Rectal smooth muscle tissue (tissue), 1 donor: ENCODE measurements around the gene C1orf50.
"Not testable (repeated sequence)": the region's sequence is repeated elsewhere in the genome, so short reads cannot be mapped to it uniquely, and the experiment has no call there.

Experiments used
- H3K27ac ChIP-seq: one replicate; pipeline ENCODE4 v1.7.0; 2013; ENCODE audit warnings: low read depth, low read length, inconsistent platforms
- H3K27me3 ChIP-seq: one replicate; pipeline ENCODE4 v1.7.0; 2013; ENCODE audit warnings: low read length; ENCODE audit not compliant: control insufficient read depth, insufficient read depth
- H3K36me3 ChIP-seq: one replicate; pipeline ENCODE4 v1.7.0; 2013; ENCODE audit warnings: low read length; ENCODE audit not compliant: control insufficient read depth, insufficient read depth
- H3K4me1 ChIP-seq: one replicate; pipeline ENCODE4 v1.7.0; 2013; ENCODE audit warnings: low read length; ENCODE audit not compliant: control insufficient read depth, insufficient read depth
- H3K4me3 ChIP-seq: one replicate; pipeline ENCODE4 v1.7.0; 2013; ENCODE audit warnings: low read length
- H3K9ac ChIP-seq: one replicate; pipeline ENCODE4 v1.7.0; 2013; ENCODE audit warnings: low read length

The C1orf50 gene

GRCh38 chr1:42797979-42798378 is 30.9 kb downstream of the C1orf50 start:
- no peak overlapping the region for H3K27ac ChIP-seq
- no peaks in the 10 kb centered on the region for H3K36me3 ChIP-seq
- H3K9ac ChIP-seq: no peak overlapping the region
- H3K4me1 ChIP-seq: no peaks in the 10 kb centered on the region
- no peak overlapping the region for H3K4me3 ChIP-seq
- H3K27me3 ChIP-seq: no peaks in the 10 kb centered on the region

- no peaks in the 10 kb centered on the region for H3K36me3 ChIP-seq
- H3K9ac ChIP-seq: no peak overlapping the region
- H3K4me1 ChIP-seq: no peaks in the 10 kb centered on the region
- no peaks in the 10 kb centered on the region for H3K27me3 ChIP-seq
- no peak overlapping the region for H3K4me3 ChIP-seq
- H3K27ac ChIP-seq: no peak overlapping the region
These were observed 34.9 kb downstream of the C1orf50 start for GRCh38 chr1:42801832-42802473.

GRCh38 chr1:42806171-42806570 is 39.1 kb downstream of the C1orf50 start:
- no peaks in the 10 kb centered on the region for H3K27me3 ChIP-seq
- no peak overlapping the region for H3K27ac ChIP-seq
- H3K36me3 ChIP-seq: no peaks in the 10 kb centered on the region
- H3K4me1 ChIP-seq: no peaks in the 10 kb centered on the region
- no peak overlapping the region for H3K4me3 ChIP-seq
- no peak overlapping the region for H3K9ac ChIP-seq

- no peaks in the 10 kb centered on the region for H3K36me3 ChIP-seq
- H3K27ac ChIP-seq: no peak overlapping the region
- H3K27me3 ChIP-seq: no peaks in the 10 kb centered on the region
- H3K4me3 ChIP-seq: no peak overlapping the region
- no peaks in the 10 kb centered on the region for H3K4me1 ChIP-seq
- no peak overlapping the region for H3K9ac ChIP-seq
These were observed 39.5 kb downstream of the C1orf50 start for GRCh38 chr1:42806593-42806992.

- no peak overlapping the region for H3K9ac ChIP-seq
- H3K36me3 ChIP-seq: no peaks in the 10 kb centered on the region
- H3K4me1 ChIP-seq: no peaks in the 10 kb centered on the region
- H3K4me3 ChIP-seq: no peak overlapping the region
- no peaks in the 10 kb centered on the region for H3K27me3 ChIP-seq
- H3K27ac ChIP-seq: no peak overlapping the region
These were observed 40.1 kb downstream of the C1orf50 start for GRCh38 chr1:42807056-42807668.

GRCh38 chr1:42814815-42815214 is 47.8 kb downstream of the C1orf50 start:
- H3K36me3 ChIP-seq, H3K4me1 ChIP-seq, H3K9ac ChIP-seq, H3K27me3 ChIP-seq, H3K27ac ChIP-seq, H3K4me3 ChIP-seq: not testable (repeated sequence)

GRCh38 chr1:42815941-42816584 is 49.0 kb downstream of the C1orf50 start:
- H3K36me3 ChIP-seq: peaks cover 2% of the 10 kb centered on the region
- H3K4me3 ChIP-seq: peak overlapping the region; percentile 85
- peak overlapping the region; percentile 95 for H3K27ac ChIP-seq
- H3K4me1 ChIP-seq: peaks cover 5% of the 10 kb centered on the region
- no peaks in the 10 kb centered on the region for H3K27me3 ChIP-seq
- H3K9ac ChIP-seq: peak overlapping the region; percentile 52

GRCh38 chr1:42816585-42817439 is 49.8 kb downstream of the C1orf50 start, which contains the start of the genes ERMAP and SVBP:
Gene ERMAP (plus strand): TSS chr1:42817122. CDS start chr1:42830449, 13,327 bp downstream.
Gene SVBP (minus strand): TSS chr1:42817397. CDS start chr1:42816544, 853 bp downstream.
- Histone ChIP-seq H3K4me1 (peaks cover 5% of the 10 kb centered on the region), H3K27ac (peak within 1 kb of the TSS; percentile 95), H3K27me3 (no peaks in the 10 kb centered on the region), H3K36me3 (peaks cover 2% of the 10 kb centered on the region), H3K4me3 (peak within 1 kb of the TSS; percentile 85), H3K9ac (peak within 1 kb of the TSS; percentile 52)

GRCh38 chr1:42817440-42817767 is 50.4 kb downstream of the C1orf50 start:
- H3K36me3 ChIP-seq: peaks cover 2% of the 10 kb centered on the region
- H3K27me3 ChIP-seq: no peaks in the 10 kb centered on the region
- H3K4me1 ChIP-seq: peaks cover 5% of the 10 kb centered on the region
- H3K27ac ChIP-seq: peak overlapping the region; percentile 95
- H3K9ac ChIP-seq: no peak overlapping the region
- H3K4me3 ChIP-seq: peak overlapping the region; percentile 60

- Histone ChIP-seq H3K4me3 (peak overlapping the region; percentile 60), H3K36me3 (peaks cover 2% of the 10 kb centered on the region), H3K9ac (no peak overlapping the region), H3K27me3 (no peaks in the 10 kb centered on the region), H3K4me1 (peaks cover 5% of the 10 kb centered on the region), H3K27ac (no peak overlapping the region)
These were observed 50.9 kb downstream of the C1orf50 start for GRCh38 chr1:42817976-42818375.

- H3K36me3 ChIP-seq: no peaks in the 10 kb centered on the region
These were observed 53.8 kb downstream of the C1orf50 start for GRCh38 chr1:42820813-42821212.

GRCh38 chr1:42821690-42822089 is 54.6 kb downstream of the C1orf50 start:
- no peaks in the 10 kb centered on the region for H3K27me3 ChIP-seq
- no peak overlapping the region for H3K27ac ChIP-seq
- H3K36me3 ChIP-seq: no peaks in the 10 kb centered on the region
- no peak overlapping the region for H3K9ac ChIP-seq
- no peak overlapping the region for H3K4me3 ChIP-seq
- peaks cover 5% of the 10 kb centered on the region for H3K4me1 ChIP-seq

More at GRCh38 chr1:42820813-42821212, 53.8 kb downstream of the C1orf50 start:
- H3K27me3 ChIP-seq: no peaks in the 10 kb centered on the region
- H3K27ac ChIP-seq: no peak overlapping the region
- peaks cover 5% of the 10 kb centered on the region for H3K4me1 ChIP-seq
- H3K9ac ChIP-seq: no peak overlapping the region
- no peak overlapping the region for H3K4me3 ChIP-seq
